Epithelial cell of esophagus (primary cell): ENCODE data around the gene MYLK.
"Not testable (repeated sequence)": the region's sequence is repeated elsewhere in the genome, so short reads cannot be mapped to it uniquely, and the experiment has no call there.

Experiments used
- DNase-seq: peaks from one replicate; pipeline ENCODE4 v3.0.0; 2010; ENCODE audit warnings: low read depth
- H3K4me3 ChIP-seq: 2 replicates; pipeline ENCODE4 v1.5.1; 2011; ENCODE audit warnings: mild to moderate bottlenecking, low read length, control low read depth
- TF ChIP-seq, protein P1 (sequence below): IDR thresholded peaks from 2 replicates; pipeline ENCODE4 v1.5.1; 2011; ENCODE audit warnings: low read depth, mild to moderate bottlenecking, low read length, control low read depth, inconsistent platforms; ENCODE audit not compliant: insufficient read depth; ENCODE audit errors: missing control alignments

MYLK gene

DNA sequence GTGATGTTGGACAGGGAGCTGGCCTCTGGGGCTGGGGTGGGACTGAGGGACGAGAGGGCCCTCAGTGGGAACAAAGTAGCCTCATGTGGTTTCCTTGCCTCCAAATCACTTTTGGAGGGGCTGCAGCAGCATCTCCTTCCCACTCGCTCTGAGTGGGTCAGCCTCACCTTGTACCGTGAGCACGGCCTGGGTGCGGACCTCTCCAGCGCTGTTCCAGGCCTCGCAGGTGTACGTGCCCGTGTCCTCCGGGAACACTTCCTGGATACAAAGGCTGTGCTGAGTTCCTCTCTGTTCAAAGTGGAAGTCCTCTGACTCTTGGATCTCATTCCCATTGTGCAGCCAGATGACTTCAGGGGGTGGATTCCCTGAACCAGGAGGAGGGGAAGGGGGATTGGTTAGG lies 175.6 kb downstream of the MYLK start:
- DNase-seq, result no peak
- TF ChIP-seq, protein P1, sequence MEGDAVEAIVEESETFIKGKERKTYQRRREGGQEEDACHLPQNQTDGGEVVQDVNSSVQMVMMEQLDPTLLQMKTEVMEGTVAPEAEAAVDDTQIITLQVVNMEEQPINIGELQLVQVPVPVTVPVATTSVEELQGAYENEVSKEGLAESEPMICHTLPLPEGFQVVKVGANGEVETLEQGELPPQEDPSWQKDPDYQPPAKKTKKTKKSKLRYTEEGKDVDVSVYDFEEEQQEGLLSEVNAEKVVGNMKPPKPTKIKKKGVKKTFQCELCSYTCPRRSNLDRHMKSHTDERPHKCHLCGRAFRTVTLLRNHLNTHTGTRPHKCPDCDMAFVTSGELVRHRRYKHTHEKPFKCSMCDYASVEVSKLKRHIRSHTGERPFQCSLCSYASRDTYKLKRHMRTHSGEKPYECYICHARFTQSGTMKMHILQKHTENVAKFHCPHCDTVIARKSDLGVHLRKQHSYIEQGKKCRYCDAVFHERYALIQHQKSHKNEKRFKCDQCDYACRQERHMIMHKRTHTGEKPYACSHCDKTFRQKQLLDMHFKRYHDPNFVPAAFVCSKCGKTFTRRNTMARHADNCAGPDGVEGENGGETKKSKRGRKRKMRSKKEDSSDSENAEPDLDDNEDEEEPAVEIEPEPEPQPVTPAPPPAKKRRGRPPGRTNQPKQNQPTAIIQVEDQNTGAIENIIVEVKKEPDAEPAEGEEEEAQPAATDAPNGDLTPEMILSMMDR, result no peak
- no peak overlapping the region for H3K4me3 ChIP-seq

GRCh38 chr3:123707641-123708040 lies 176.5 kb downstream of the MYLK start:
- DNase-seq, H3K4me3 ChIP-seq: not testable (repeated sequence)

DNA sequence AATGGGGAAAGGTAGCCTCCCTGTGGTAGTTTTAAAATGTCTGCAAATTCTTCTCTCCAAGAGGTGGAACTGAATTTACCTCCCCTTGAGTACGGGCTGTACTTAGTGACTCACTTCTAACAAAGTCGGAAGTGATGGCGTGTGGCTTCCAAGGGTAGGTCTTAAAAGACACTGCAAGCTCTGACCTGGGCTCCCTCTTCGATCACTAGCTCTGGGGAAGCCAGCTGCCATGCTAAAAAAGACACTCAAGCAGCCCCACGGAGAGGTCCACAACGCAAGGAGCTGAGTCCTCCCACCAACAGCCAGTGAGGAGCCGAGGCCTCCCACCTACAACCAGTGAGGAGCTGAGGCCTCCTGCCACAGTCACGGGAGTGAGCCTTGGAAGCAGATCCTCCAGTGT lies 177.3 kb downstream of the MYLK start:
- DNase-seq, result peak; percentile 20
- no peak overlapping the region for H3K4me3 ChIP-seq
- TF ChIP-seq, protein P1, result no peak

DNA sequence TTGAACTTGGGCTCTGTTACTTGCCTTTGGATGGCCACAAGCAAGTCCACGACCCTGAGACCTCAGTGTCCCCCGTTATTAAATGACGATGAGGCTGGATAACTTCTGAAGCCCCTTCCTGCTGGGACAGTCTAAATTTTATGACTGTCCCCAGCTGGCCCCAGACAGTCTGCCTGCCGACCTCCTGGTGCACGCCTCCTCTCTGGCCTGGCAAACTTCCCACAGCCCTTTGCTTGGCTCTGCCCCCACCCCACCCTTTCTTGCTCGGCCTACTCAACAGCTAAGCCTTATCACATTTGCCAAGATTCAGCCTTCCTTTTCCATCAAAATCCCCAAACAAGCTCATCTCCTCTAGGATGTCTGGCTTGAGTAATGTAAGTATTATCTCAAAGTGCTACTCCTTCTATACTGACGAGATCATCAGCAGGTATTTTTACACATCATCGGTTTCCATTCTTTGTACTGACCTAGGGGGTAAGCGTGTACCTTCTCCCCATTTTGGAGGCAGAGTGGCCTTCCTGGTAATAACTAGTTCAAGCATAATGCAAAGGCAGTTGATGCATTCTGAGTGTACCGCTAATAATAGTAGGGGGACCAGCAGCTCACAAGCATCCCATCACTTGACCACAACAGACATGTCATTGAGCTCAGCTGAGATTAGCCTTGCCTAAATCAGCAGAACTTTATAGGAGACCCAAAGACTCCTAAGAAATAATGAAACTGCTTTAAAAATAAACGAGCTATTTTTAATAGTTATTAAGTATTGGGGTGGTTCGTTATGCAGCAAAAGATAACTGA lies 178.4 kb downstream of the MYLK start:
- TF ChIP-seq, protein P1, result no peak
- no peak for DNase-seq
- no peak overlapping the region for H3K4me3 ChIP-seq

- not testable (repeated sequence) for H3K4me3 ChIP-seq, DNase-seq
Measured at GRCh38 chr3:123703663-123704062, 180.5 kb downstream of the MYLK start.

DNA sequence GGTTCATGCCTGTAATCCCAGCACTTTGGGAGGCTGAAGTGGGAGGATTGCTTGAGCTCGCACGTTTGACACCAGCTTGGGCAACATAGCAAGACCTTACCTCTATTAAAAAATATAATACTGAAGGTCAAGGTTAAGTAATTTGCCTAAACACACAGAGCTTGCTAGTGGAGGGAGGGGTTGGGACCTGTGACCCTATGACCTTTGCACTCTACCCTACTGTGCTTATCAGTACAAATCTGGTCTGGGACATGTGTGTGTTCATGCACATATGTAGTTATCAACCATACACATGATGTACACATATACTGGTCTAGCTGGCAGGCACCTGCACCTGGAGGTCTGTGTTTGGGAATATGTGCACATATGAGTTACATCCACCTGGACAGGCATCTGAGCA lies 181.4 kb downstream of the MYLK start:
- no peak for DNase-seq
- no peak overlapping the region for H3K4me3 ChIP-seq
- TF ChIP-seq, protein P1, result no peak

DNA sequence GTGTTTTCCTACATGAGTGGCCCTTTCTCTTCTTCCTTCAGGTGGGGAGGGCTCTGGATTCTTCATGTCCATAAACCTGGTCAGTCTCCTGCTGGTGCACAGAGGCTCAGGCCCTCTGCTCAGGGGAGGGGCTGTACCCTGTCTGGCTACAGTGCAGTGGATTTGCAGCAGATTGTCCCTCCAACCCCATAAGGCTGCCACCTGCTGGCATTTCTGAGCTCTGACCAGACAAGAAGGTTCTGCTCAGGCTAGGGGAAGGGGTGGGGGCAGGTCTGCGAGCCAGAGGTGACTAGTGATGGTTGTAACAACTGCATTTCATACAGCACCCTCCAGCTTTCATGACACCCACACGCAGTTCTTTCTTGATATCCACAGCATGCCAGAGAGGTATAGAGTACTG lies 182.1 kb downstream of the MYLK start:
- TF ChIP-seq, protein P1, result peak; percentile 62
- peak; percentile 62 for DNase-seq
- not testable (repeated sequence) for H3K4me3 ChIP-seq

GRCh38 chr3:123700791-123701722 lies 183.1 kb downstream of the MYLK start:
- TF ChIP-seq, protein P1, result no peak
- no peak for DNase-seq
- H3K4me3 ChIP-seq, result no peak overlapping the region
